HG02885 (cell line): Measurements from ENCODE around the gene ABHD14A.
"Not testable (repeated sequence)": the region's sequence is repeated elsewhere in the genome, so short reads cannot be mapped to it uniquely, and the experiment has no call there.

Experiments
- ATAC-seq: cut with Tn5 transposase; IDR thresholded peaks from one replicate; pipeline ENCODE4 v1.9.1; 2021; ENCODE audit warnings: mild to moderate bottlenecking; ENCODE audit not compliant: unreplicated experiment, poor library complexity

The ABHD14A gene

DNA sequence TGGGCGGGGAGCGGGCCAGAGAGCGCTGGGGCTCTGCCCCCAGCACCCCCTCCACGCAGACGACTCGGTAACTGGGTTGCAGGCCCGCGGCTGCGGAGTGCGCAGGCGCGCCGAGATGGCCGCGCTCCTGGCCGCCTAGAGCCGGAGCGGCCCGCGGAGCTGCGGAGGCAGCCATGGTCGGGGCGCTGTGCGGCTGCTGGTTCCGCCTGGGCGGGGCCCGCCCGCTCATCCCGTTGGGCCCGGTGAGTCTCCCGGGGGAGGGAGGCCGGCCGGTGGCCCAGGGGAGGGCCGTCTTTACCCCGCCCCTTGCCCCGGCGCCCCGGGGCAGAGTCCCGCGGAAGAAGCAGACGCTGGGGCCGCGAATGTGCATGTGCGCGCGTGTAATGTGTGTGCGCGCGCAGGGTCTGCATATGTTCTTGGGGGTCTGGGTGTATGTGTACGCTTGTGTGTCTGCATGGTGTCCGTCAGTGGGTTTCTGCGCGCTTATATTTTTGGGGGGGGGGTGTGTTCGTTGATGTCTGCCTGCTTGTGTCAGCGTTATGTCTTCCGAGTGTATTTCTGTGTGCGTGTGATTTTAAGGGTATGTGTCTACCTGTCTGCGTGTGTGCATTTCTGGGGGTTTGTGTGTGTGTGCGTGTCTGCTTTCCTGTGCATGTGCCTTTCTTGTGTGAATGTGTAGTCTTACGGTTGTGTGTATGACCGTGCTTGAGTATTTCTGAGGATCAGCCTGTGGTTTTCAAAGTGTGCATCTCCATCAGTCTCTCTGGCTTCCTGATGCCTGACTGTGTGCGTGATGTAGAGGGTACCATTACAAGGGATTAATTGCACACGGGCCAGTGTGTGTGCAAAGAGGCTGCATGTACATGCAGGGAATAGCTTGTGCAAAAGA is at the start of gene ABHD14A:
Gene ABHD14A, plus strand, starts transcription at position 102 of the 889 bp plus-strand sequence. Its CDS starts 72 bp downstream, at position 174.
- peak; percentile 58 for ATAC-seq

DNA sequence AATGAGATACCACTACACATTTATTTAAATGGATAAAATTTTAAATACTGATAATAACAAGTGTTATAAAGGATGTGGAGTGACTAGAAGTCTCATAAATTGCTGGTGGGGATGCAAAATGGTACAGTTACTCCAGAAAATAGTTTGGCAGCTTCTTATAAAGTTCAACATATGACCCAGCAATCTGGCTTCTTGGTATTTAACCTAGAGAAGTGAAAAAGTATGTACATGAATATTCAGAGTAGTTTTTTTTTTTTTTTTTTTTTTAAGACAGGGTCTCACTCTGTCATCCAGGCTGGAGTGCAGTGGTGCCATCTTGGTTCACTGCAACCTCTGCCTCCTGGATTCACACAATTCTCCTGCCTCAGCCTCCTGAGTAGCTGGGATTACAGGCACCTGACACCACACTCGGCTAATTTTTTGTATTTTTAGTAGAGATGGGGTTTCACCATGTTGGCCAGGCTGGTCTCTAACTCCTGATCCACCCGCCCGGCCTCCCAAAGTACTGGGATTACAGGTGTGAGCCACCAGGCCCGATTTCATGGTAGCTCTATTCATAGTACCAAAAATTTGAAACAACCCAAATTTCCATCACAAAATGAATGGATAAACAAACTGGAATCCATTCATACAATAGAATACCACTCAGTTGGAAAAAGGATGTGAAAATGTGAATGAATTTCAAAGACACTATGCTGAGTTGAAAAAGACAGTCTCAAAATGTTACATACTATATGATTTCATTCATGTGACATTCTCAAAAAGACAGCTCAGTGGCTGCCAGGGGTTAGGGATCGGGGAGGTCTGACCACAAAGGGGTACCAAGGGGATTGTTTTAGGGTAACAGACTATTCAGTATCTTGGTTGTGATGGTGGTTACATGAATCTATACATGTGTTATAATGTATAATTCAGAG is 47.5 kb upstream of the ABHD14A start:
- no peak for ATAC-seq

DNA sequence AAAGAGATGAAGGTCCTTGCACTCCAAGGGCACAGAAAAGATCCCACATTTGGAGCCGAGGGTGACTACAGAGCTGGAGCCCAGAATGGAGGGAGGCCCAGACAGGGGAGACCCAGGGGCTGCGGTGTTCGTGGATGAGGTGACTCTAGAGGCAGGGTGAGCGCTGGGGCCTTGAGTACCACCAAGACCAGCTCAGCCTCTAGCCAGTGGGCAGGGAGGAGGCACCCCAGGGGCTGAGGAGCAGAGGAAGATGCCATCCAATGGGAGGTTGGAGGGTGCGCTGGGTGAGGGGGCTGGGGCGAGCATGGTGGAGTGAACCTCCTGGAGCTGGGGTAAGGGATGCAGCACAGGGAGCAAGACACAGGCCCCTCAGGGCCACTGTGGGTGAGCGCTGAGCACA is 46.4 kb upstream of the ABHD14A start:
- ATAC-seq, result no peak

DNA sequence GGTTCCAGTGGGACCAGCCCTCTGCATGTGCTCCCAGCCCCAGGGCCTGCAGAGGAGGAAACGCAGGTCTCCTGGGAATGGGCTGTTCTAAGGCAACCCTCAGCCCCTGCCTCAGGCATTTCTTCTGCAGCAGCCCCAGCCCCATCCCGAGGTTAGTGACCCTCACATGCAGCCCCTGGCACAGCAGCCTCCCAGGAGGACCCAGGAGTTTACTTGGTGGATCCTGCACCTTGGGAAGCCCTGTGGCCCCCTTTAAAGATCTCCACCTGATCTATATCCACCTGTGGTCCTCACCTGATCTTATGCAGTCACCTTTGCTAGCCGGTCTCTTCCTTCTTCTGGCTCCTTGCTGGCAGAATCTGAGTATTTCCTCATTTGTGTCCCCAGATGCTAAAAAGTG is 45.9 kb upstream of the ABHD14A start:
- ATAC-seq, result not testable (repeated sequence)

DNA sequence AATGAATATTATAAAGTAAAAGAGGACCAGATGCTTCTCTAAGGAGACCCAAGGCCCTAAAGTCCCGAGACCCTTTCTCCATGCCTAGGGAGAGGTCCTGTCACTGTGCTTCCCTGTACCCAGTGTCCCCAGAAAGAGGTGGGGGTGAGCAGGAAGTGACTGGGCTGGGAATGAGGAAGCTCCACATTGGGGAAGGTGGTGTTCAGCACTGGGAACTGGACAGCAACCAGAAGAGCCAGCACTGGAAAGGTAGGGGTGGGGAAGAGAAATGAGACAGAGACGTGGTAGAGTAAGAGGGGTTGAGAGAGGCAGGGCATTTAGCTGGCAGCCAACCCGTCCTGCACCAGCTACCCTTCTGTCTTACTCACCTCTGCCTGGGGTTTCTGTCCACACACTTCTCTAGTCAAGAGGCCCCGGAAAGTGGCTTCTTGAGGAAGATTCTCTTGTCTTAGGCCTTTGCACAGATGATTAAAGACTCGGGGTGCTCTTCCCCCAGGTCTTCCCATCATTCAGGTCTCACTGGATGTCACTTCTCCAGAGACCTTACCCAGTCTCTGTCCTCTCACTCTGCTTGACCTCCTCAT is 45.4 kb upstream of the ABHD14A start:
- ATAC-seq, result no peak

DNA sequence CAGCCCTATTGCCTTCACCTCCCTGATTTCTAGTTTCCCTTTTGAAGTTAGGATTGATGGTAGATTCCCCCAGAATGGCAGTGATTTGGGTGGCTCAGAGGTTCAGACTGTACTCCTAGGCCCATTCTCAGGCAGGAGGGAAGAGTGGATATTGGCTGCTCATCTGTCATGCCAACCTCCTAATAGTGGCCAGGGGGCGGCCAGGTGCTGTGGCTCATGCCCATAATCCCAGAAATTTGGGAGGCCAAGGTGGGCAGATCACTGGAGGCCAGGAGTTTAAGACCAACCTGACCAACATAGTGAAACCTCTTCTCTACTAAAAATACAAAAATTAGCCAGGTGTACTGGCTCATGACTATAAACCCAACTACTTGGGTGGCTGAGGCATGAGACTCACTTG is 44.4 kb upstream of the ABHD14A start:
- no peak for ATAC-seq

DNA sequence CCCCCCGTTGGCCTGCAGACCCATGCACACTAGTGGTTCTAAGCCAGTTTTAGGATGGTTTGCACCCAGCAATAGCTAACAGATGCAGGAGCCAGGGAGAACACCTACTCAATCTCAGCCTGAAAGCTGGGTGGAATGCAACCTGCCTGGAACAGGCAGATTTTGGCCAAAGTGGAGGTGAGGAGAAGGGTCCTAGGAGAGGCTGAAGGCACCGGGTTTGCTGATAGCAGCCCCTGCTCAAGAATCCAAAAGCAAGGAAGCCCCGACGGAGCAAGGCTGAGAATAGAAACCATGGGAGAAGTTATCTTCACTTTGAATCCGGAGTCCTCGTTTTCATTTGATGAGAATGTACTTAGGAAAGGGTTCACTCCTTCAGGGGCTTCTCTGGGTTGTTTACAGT is 43.1 kb upstream of the ABHD14A start:
- no peak for ATAC-seq

DNA sequence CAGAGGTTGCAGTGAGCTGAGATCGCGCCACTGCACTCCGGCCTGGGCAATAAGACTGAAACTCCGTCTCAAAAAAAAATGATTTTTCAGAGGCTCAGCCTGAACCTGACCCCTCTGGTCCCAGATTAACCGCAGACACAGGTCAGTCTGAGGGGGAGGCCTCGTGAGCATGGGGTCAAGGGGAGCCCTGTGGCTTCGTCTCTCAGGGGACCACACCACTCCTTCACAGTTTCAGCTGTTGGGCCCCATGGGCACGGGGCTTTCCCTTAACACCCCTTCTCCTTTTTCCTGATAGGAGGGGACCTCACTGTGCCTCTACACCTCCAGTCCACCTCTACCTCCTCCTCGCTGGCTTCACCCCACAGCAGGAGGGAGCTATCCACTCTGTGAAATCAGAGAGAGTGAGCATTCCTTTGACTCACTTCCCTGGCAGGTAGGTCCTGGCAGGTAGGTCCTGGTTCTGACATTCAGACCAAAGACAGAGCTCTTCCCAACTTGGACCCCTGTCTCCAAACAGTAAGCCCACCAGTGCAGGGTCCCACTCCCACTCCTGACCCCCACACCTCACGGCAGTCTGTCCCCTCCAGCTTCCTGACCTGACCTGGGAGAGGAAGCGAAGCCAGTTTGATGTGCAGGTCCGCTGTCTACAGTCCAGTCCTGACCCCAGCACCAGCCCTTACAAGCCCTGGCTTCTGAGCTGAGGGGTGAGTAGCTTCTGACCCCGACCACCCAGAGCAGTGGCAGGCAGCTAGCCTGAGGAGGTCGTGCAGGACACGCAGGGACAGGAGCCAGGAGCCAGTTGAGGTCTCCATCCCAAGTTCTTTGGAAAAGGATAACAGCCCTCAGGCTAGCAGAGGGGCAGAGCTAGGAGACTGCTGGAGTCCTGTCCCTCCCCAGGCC is 42.1 kb upstream of the ABHD14A start:
- ATAC-seq, result no peak

DNA sequence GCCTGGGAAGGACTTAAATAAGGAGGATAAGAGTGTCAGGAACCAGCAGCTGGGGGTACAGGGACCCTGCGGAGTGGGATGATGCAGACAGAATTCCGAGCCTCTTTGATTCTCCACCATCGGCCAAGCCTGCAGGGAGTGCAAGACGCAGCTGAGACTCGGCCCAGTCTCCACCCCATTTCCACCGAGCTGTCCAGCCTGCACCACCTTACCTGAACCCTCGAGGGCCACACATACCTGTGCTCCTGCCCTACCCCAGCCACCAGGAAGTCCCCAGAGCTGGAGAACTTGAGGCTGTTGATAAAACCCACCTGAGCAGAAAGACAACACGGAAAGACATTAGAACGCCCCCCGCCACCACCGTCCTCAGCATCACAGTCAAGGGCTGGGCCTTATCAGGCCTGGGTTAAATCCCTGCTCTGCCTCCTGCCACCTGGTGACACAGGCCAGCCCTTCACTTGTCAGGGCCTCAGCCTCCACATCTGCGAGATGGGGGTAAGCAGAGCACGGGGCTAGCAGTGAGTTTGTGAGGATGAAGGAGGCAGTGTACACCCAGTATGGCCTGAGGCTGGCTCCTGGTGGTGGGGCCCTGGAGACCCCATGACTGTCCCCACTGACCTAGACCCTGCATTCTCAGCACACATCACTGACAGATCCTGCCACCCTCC is 41.3 kb upstream of the ABHD14A start:
- ATAC-seq, result no peak

DNA sequence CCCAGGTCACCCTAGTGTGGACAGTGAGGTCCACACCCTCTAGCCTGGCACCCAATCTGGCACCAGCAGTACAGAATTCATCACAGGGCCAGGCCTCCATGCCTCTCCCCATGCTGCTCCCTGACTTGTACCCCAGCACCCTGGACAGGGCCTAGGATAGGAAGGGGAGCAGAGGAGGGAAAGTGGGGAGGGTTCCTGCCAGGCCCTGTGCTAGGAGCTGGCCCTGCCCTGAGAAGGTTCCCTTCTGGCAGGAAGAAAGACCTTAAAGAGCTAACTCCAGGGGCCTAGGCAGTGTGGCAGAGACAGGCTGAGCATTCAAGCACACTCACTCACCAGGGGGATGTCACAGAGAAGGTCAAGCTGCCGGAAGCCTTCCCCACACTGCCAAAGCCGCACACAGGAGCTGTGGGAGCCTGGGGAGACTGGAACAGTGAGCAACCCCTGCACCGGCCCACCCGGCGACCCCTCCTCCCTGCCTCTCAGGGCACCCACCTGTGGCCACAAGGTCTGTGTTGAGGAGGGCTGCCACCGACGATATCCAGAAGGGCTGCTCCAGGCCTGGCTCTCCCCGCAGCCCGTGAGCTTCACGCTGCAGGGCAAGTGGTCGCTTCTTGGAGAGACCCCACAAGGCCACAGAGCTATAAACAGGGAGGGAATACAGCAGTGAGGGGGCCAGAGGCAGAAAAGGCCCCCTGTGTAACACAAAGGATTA is 40.6 kb upstream of the ABHD14A start:
- ATAC-seq, result no peak

DNA sequence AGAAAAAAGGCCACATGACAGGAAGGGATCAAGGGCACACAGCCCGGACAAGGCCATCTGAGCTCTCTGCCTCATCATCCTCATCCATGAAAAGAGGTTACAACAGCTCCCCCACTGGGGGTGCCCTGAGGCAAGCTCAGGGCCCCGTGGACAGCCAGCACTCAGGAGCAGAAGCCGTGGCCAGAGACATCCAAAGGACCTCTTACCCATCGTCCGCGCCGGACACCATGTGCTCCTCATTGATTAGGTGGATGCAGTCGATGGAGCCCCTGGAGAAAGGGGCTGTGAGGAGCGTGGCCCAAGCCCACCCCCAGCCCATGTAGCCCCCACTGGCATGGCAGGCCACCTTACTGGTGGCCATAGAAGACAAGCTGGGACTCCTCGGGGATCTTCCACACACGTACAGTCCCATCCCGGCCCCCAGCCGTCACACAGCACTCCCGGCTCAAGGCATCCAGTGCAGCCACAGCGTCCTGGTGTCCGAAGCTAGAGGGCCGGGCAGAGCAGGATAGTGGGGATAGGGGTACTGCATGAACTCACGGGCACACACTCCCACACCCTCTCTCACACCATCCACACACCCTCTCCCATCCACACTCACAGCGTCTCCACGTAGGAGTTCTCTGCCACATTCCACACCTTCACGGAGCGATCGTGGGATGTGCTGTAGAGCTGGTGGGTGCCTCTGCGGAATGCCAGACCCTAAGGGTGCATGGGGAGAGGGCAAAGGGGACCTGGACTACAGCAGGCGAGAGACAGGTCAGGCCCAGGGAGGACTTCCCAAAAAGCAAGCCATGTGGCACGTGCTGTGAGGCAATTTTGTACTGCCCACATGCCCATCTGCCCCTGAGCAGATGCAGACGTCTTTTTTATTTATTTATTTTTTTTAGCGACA is 39.6 kb upstream of the ABHD14A start:
- no peak for ATAC-seq

DNA sequence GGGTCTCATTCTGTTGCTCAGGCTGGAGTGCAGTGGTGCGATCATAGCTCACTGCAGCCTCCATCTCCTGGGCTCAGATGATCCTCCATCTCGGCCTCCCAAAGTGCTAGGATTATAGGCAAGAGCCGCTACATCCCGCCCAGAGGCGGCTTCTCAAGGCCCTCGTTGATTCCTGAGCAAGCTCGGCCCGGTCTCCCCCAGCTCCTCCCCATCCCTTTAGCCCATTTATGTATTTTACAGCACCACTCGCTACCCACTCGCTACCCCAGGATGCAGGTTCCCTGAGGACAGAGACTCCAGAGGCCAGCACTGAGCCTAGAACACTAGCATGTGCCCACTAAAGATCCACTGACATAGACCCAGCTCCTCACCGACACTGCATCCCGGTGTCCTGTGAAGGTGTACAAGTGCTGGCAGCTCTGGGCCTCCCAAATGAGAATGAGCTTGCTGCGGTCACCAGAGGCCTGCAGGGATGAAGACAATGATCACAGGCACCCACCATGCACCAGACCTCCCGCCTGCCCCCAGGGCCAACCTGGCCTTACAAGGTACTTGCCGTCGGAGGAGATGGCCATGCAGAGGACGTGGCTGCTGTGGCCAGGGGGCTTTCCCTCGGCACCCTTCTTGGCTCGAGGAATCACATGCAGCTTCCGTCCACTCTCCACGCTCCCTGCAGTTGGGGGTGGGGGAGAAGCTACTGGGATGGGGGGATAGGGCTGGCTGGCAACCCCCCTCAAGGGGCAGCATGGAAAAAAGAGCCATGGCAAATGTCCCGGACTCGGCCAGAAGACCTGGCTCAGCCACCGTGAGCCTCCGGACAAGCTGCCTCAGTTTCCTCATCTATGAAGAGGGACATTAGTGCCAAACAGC is 38.7 kb upstream of the ABHD14A start:
- ATAC-seq, result no peak

DNA sequence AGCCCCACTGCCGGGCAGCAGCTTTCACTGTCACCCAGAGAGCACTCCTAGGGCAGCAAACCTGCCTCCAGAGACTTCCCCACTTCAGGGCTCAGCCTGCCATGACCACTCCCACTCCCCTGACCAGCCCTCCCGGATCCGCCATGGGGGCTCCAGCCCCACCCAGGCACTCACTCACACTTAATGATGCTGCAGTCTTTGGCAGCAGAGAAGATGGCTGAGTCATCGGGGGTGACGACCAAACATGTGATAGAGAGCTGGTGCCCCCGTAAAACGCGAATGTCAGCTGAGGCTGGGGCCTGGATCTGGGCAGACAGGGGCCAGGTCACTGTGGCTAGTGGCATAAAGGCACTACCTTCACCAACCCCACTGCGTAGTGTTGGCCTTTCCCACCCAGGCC is 37.9 kb upstream of the ABHD14A start:
- ATAC-seq, result no peak

DNA sequence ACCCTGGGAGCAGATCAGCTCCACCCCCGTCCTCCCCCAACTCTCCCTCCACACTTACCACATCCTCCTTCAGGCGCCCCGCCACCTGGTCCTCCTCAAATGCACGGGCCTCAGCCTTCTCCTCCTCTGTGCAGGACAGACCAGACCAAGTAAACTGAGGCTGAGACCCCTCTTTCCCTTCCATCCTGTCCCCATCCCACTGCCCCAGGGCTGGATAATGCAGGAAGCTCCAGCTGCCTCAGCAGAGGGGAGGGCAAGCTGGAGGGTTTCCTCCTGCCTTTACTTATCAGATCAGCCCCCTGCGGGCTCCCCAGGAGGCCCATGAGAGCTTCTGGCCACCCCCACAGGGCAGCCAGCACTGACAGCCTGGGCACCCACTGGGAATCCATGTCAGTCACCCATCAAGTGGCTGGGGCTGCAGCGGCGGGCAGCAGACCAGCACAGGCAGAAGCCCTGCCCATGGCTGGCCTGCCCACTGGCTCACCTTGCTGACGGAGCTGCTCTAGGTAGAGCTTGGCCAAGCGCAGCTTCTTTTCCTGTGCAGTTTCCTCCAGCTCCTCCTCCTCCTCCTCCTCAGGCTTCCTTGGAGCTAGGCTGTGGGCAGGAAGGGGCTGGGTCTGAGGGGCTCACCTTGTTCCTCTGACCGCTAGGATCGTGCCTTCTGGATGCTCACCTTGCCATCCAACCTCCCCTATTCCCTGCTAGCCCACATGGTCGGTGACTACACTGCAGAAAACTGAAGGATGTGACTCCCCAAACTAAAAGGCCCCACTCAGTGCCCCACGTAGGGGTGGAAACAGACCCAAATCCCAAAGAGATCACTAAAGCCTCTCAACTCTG is 37.0 kb upstream of the ABHD14A start:
- no peak for ATAC-seq

DNA sequence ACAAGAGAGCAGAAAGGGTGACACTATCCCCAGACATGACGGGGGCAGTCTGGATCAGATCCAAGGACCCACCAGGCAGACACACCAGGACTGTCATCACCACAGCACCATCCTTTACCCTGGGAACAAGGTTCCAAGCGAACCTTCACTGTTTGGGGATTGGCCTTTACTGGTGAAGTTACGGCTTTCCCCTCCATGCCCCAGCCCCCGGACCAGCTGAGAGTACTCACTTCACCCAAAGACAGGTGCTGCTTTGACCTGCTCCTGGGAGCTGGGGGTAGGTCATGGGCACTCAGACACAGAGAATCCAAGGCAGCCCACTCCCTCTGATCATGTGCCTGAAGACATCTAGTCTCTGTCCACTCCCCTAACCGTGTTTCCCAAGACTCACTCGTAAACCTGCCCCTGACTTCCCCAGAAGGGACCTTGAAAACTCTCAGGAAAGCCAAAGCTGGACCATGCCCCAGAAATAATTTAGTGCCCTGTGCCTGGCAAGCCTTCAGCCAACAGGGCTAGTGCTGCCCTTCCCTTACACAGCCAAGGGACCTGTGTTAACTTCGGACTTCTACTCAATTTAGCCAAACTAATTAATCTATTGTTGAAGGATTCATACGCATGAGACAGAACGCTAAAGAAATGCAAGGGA is 36.0 kb upstream of the ABHD14A start:
- ATAC-seq, result no peak
